ENCODE data around the gene ZNF512B.
A peak's percentile ranks its signal among the peaks of the same experiment; 100 is the strongest.

ZNF512B gene

GRCh38 chr20:63915471-63915870 is 54.3 kb downstream of the ZNF512B start:
- TF ChIP-seq CTCF (conservative IDR thresholded peaks at IDR 0.05), result no peak
- H3K27ac ChIP-seq, result 0 out of 2 replicates have a peak overlapping the region, but pooled peaks have one; percentile 24

GRCh38 chr20:63913768-63914167 is 56.0 kb downstream of the ZNF512B start:
- H3K27ac ChIP-seq, result peak overlapping the region; percentile 83
- no peak for TF ChIP-seq CTCF (conservative IDR thresholded peaks at IDR 0.05)

GRCh38 chr20:63911176-63911575 is 58.6 kb downstream of the ZNF512B start:
- no peak for TF ChIP-seq CTCF (conservative IDR thresholded peaks at IDR 0.05)

GRCh38 chr20:63908008-63908682 is 61.6 kb downstream of the ZNF512B start:
- TF ChIP-seq CTCF (conservative IDR thresholded peaks at IDR 0.05), result no peak
- H3K27ac ChIP-seq, result peak overlapping the region; percentile 83

More at GRCh38 chr20:63911176-63911575, 58.6 kb downstream of the ZNF512B start:
- peak overlapping the region; percentile 83 for H3K27ac ChIP-seq

Data from VCaP (cell line).